Karpas-422 (cell line): ENCODE results near the gene ISY1. TPM values are rescaled to one million over a fixed set of nuclear protein-coding genes. Genes with fewer than 3 reads are reported as not detected.
A peak's percentile ranks its signal among the peaks of the same experiment; 100 is the strongest.
"Not testable (repeated sequence)": the region's sequence is repeated elsewhere in the genome, so short reads cannot be mapped to it uniquely, and the experiment has no call there.

Source experiments
- DNase-seq: peaks from one replicate; pipeline ENCODE4 v3.0.0-alpha.2; 2015
- H2AFZ ChIP-seq: fragments of 200-600 bp; sonication (generic); 2 replicates; pipeline ENCODE4 v1.6.1; 2014; ENCODE audit warnings: antibody characterized with exemption, low read length, mixed read lengths
- H3K27ac ChIP-seq: fragments of 200-600 bp; sonication (generic); 2 replicates; pipeline ENCODE4 v1.5.1; 2014; ENCODE audit warnings: mild to moderate bottlenecking, low read length, moderate library complexity
- H3K27me3 ChIP-seq: fragments of 200-600 bp; sonication (generic); 2 replicates; pipeline ENCODE4 v1.6.1; 2014; ENCODE audit warnings: low read length, mixed read lengths
- H3K36me3 ChIP-seq: fragments of 200-600 bp; sonication (generic); 2 replicates; pipeline ENCODE4 v1.6.1; 2014; ENCODE audit warnings: low read length, mixed read lengths; ENCODE audit not compliant: insufficient read depth
- H3K4me1 ChIP-seq: fragments of 200-600 bp; sonication (generic); 2 replicates; pipeline ENCODE4 v1.6.1; 2014; ENCODE audit warnings: mild to moderate bottlenecking, low read length, mixed read lengths
- H3K4me2 ChIP-seq: fragments of 200-600 bp; sonication (generic); 2 replicates; pipeline ENCODE4 v1.6.1; 2014; ENCODE audit warnings: low read length, low read depth, mild to moderate bottlenecking; ENCODE audit not compliant: poor library complexity, severe bottlenecking
- H3K4me3 ChIP-seq: fragments of 200-600 bp; sonication (generic); 2 replicates; pipeline ENCODE4 v1.5.1; 2014; ENCODE audit warnings: mild to moderate bottlenecking, antibody characterized with exemption, low read length, mixed read lengths
- H3K79me2 ChIP-seq: fragments of 200-600 bp; sonication (generic); 2 replicates; pipeline ENCODE4 v1.6.1; 2014; ENCODE audit warnings: mild to moderate bottlenecking, low read length, mixed read lengths
- H3K9ac ChIP-seq: fragments of 200-600 bp; sonication (generic); 2 replicates; pipeline ENCODE4 v1.6.0; 2014; ENCODE audit warnings: low read length
- H3K9me2 ChIP-seq: fragments of 200-600 bp; sonication (generic), shearing (Covaris generic); replicated peaks from 2 replicates; pipeline ENCODE4 v1.6.0; 2014; ENCODE audit warnings: mild to moderate bottlenecking, low read length, moderate library complexity; ENCODE audit not compliant: insufficient read depth
- H3K9me3 ChIP-seq: fragments of 300-700, 200-600 bp; sonication (generic); 2 replicates; pipeline ENCODE4 v1.6.1; 2014; ENCODE audit warnings: low read length, mixed read lengths
- H4K20me1 ChIP-seq: fragments of 200-600 bp; sonication (generic); 2 replicates; pipeline ENCODE4 v1.6.1; 2014; ENCODE audit warnings: mild to moderate bottlenecking, antibody characterized with exemption, low read length, low read depth; ENCODE audit not compliant: insufficient read depth
- total RNA-seq: library from RNA; depleted of rRNA; stranded (reverse); fragments of >200 nt; shearing (Covaris generic); gene quantifications from 2 replicates; pipeline ENCODE4 v1.2.3, GENCODE V29; 2014; ENCODE audit warnings: low replicate concordance

Gene ISY1
- total RNA-seq, 1 experiment from 2014 or later: 29.9 TPM

- peaks cover 18% of the 10 kb centered on the region for H3K36me3 ChIP-seq
- H3K4me3 ChIP-seq: peak overlapping the region; percentile 79
- H3K27me3 ChIP-seq: no peaks in the 10 kb centered on the region
- peaks cover 29% of the 10 kb centered on the region for H3K4me1 ChIP-seq
- H3K9me2 ChIP-seq: no peaks in the 10 kb centered on the region
- DNase-seq: peak; percentile 66
- H3K4me2 ChIP-seq: peak overlapping the region; percentile 86
- no peak overlapping the region for H2AFZ ChIP-seq
- no peaks in the 10 kb centered on the region for H3K9me3 ChIP-seq
- peaks cover 25% of the 10 kb centered on the region for H3K79me2 ChIP-seq
- H3K9ac ChIP-seq: peak overlapping the region; percentile 85
- H3K27ac ChIP-seq: peak overlapping the region; percentile 93
- H4K20me1 ChIP-seq: 0 out of 2 replicates have a peak, but pooled peaks cover 1% of the 10 kb centered on the region
Measured at GRCh38 chr3:129162729-129163579, 2.1 kb upstream of the ISY1 start.

- H3K36me3 ChIP-seq: peaks cover 12% of the 10 kb centered on the region; the same call in 1 of the 2 replicates
Measured at GRCh38 chr3:129161860-129162271, 1.0 kb upstream of the ISY1 start.

GRCh38 chr3:129144786-129145185, 16.1 kb downstream of the ISY1 start:
- no peaks in the 10 kb centered on the region for H3K9me3 ChIP-seq
- no peak overlapping the region for H3K4me3 ChIP-seq
- no peak overlapping the region for H3K9ac ChIP-seq
- DNase-seq: no peak
- no peak overlapping the region for H3K4me2 ChIP-seq
- H3K9me2 ChIP-seq: no peaks in the 10 kb centered on the region
- peaks cover 15% of the 10 kb centered on the region; the same call in 1 of the 2 replicates for H3K36me3 ChIP-seq
- H3K27ac ChIP-seq: no peak overlapping the region
- H4K20me1 ChIP-seq: no peaks in the 10 kb centered on the region
- H2AFZ ChIP-seq: no peak overlapping the region
- no peaks in the 10 kb centered on the region for H3K27me3 ChIP-seq
- no peaks in the 10 kb centered on the region for H3K4me1 ChIP-seq
- no peaks in the 10 kb centered on the region for H3K79me2 ChIP-seq

More at GRCh38 chr3:129161860-129162271, 1.0 kb upstream of the ISY1 start:
- peak; percentile 75 for DNase-seq
- Histone ChIP-seq H3K27me3 (no peaks in the 10 kb centered on the region), H3K4me2 (peak overlapping the region; percentile 86), H2AFZ (peak overlapping the region; percentile 91; the same call in 1 of the 2 replicates), H4K20me1 (no peaks in the 10 kb centered on the region), H3K9me3 (no peaks in the 10 kb centered on the region), H3K4me1 (peaks cover 29% of the 10 kb centered on the region), H3K79me2 (peaks cover 25% of the 10 kb centered on the region), H3K27ac (peak overlapping the region; percentile 93), H3K9ac (peak overlapping the region; percentile 85), H3K4me3 (peak overlapping the region; percentile 79), H3K9me2 (no peaks in the 10 kb centered on the region)

- H3K9ac ChIP-seq, H4K20me1 ChIP-seq, DNase-seq, H3K79me2 ChIP-seq, H3K4me3 ChIP-seq, H3K4me2 ChIP-seq, H3K27ac ChIP-seq, H3K9me3 ChIP-seq, H3K9me2 ChIP-seq, H2AFZ ChIP-seq, H3K4me1 ChIP-seq, H3K27me3 ChIP-seq: not testable (repeated sequence)
- peaks cover 15% of the 10 kb centered on the region; the same call in 1 of the 2 replicates for H3K36me3 ChIP-seq
Measured at GRCh38 chr3:129141011-129141410, 19.9 kb downstream of the ISY1 start.

GRCh38 chr3:129139911-129140310, 21.0 kb downstream of the ISY1 start:
- Histone ChIP-seq H3K9me3 (no peaks in the 10 kb centered on the region), H3K36me3 (peaks cover 15% of the 10 kb centered on the region; the same call in 1 of the 2 replicates)

GRCh38 chr3:129136275-129136674, 24.6 kb downstream of the ISY1 start:
- H3K4me1 ChIP-seq, H3K4me3 ChIP-seq, H4K20me1 ChIP-seq, DNase-seq, H3K9ac ChIP-seq, H3K27ac ChIP-seq, H3K4me2 ChIP-seq, H3K9me3 ChIP-seq, H2AFZ ChIP-seq, H3K79me2 ChIP-seq, H3K9me2 ChIP-seq, H3K27me3 ChIP-seq: not testable (repeated sequence)
- peaks cover 16% of the 10 kb centered on the region; the same call in 1 of the 2 replicates for H3K36me3 ChIP-seq

More at GRCh38 chr3:129139911-129140310, 21.0 kb downstream of the ISY1 start:
- no peak overlapping the region for H3K27ac ChIP-seq
- H4K20me1 ChIP-seq: no peaks in the 10 kb centered on the region
- H3K27me3 ChIP-seq: no peaks in the 10 kb centered on the region
- no peak overlapping the region for H2AFZ ChIP-seq
- H3K9ac ChIP-seq: no peak overlapping the region
- H3K9me2 ChIP-seq: no peaks in the 10 kb centered on the region
- H3K4me2 ChIP-seq: no peak overlapping the region
- H3K4me3 ChIP-seq: no peak overlapping the region
- no peak for DNase-seq
- no peaks in the 10 kb centered on the region for H3K79me2 ChIP-seq
- no peaks in the 10 kb centered on the region for H3K4me1 ChIP-seq

- H4K20me1 ChIP-seq: peaks cover 12% of the 10 kb centered on the region; the same call in 1 of the 2 replicates
- no peaks in the 10 kb centered on the region for H3K9me2 ChIP-seq
- no peak overlapping the region for H3K4me2 ChIP-seq
- H3K4me1 ChIP-seq: no peaks in the 10 kb centered on the region
- no peaks in the 10 kb centered on the region for H3K9me3 ChIP-seq
- no peak overlapping the region for H3K27ac ChIP-seq
- no peak for DNase-seq
- H3K36me3 ChIP-seq: peaks cover 24% of the 10 kb centered on the region
- H2AFZ ChIP-seq: no peak overlapping the region
- H3K27me3 ChIP-seq: no peaks in the 10 kb centered on the region
- no peak overlapping the region for H3K9ac ChIP-seq
- H3K79me2 ChIP-seq: no peaks in the 10 kb centered on the region
- no peak overlapping the region for H3K4me3 ChIP-seq
Measured at GRCh38 chr3:129132097-129132866, 28.6 kb downstream of the ISY1 start.
